ENCODE results near the gene PCDHGB4.

The PCDHGB4 gene

GRCh38 chr5:141439411-141440141 lies 52.1 kb downstream of the PCDHGB4 start:
- Histone ChIP-seq H2AFZ (ENCODE audit: low read depth, low read length) (no peak overlapping the region), H3K27me3 (ENCODE audit: insufficient read depth, low read length) (no peaks in the 10 kb centered on the region), H3K4me1 (ENCODE audit: insufficient read depth, low read length) (no peaks in the 10 kb centered on the region), H3K36me3 (ENCODE audit: insufficient read depth, low read length) (no peaks in the 10 kb centered on the region), H3K4me3 (ENCODE audit: low read length) (no peak overlapping the region), H3K9me3 (ENCODE audit: low read length) (peaks cover 25% of the 10 kb centered on the region)
